T-cell (primary cell): Measurements from ENCODE around the gene STX1B. TPM values are rescaled to one million over a fixed set of nuclear protein-coding genes. Genes with fewer than 3 reads are reported as not detected.
A peak's percentile ranks its signal among the peaks of the same experiment; 100 is the strongest.

Source experiments
- ATAC-seq, 4 experiments: fragments of 200-7000 bp in 3 of 4; fragments of 150-1000 bp in 1 of 4; cut with Tn5 transposase; replicated peaks in 1 of 4; 1 replicate in 3 of 4; 2 replicates in 1 of 4; pipeline ENCODE4 v1.10.0; 2021; ENCODE audit warnings: moderate library complexity in 3 of 4, mild to moderate bottlenecking in 2 of 4, moderate number of reproducible peaks in 1 of 4
- CTCF ChIA-PET, 2 donors: fragments of 300-600 bp; sonication (Branson Sonifier 250); formaldehyde crosslinking; loops; one replicate each; lab custom pipeline; 2022; ENCODE audit warnings: antibody characterized with exemption in 2 of 2; lab: Charles Lee
- POLR2A ChIA-PET, 2 donors: fragments of 300-600 bp; sonication (Branson Sonifier 250); formaldehyde crosslinking; loops; one replicate each; lab custom pipeline; 2022; ENCODE audit warnings: antibody characterized with exemption in 2 of 2; lab: Charles Lee
- DNase-seq, 35 experiments: peaks; one replicate each; pipeline versions ENCODE4 v3.0.0 to v3.0.0-alpha.2; 2013 to 2023
- H3K27ac ChIP-seq: one replicate; pipeline ENCODE4 v1.5.1; 2013; ENCODE audit warnings: low read length
- H3K27me3 ChIP-seq, 2 experiments: replicated peaks in 1 of 2; 1 replicate in 1 of 2; 2 replicates in 1 of 2; pipeline versions ENCODE4 v1.6.1 to v1.7.0; 2013; ENCODE audit warnings: low read length in 1 of 2, mixed read lengths in 1 of 2; ENCODE audit not compliant: control insufficient read depth in 2 of 2, insufficient read depth in 2 of 2; ENCODE audit errors: extremely low read depth in 1 of 2
- H3K36me3 ChIP-seq, 2 donors: 1 replicate in 1 of 2; 2 replicates in 1 of 2; pipeline versions ENCODE4 v1.6.1 to v1.7.0; 2013; ENCODE audit warnings: low read length in 1 of 2; ENCODE audit not compliant: control insufficient read depth in 2 of 2, insufficient read depth in 1 of 2; ENCODE audit errors: extremely low read depth in 1 of 2
- H3K4me1 ChIP-seq, 2 experiments: 1 replicate in 1 of 2; 2 replicates in 1 of 2; pipeline versions ENCODE4 v1.6.1 to v1.7.0; 2013; ENCODE audit warnings: low read length in 2 of 2, mixed read lengths in 1 of 2; ENCODE audit not compliant: insufficient read depth in 2 of 2, control insufficient read depth in 1 of 2; ENCODE audit errors: extremely low read depth in 1 of 2
- H3K4me3 ChIP-seq, 2 donors: 1 replicate in 1 of 2; 2 replicates in 1 of 2; pipeline versions ENCODE4 v1.5.1 to v1.7.0; 2013; ENCODE audit warnings: mild to moderate bottlenecking in 2 of 2, low read length in 1 of 2, moderate library complexity in 1 of 2; ENCODE audit not compliant: control insufficient read depth in 1 of 2; ENCODE audit errors: extremely low read depth in 1 of 2
- H3K9me3 ChIP-seq: 2 replicates; pipeline ENCODE4 v1.7.0; 2013
- H3K27ac Mint-ChIP-seq, 2 donors: one replicate each; pipeline ENCODE4 v1.8.0; 2020 to 2021; ENCODE audit warnings: mild to moderate bottlenecking in 2 of 2, mixed read lengths in 2 of 2
- H3K27me3 Mint-ChIP-seq, 2 donors: one replicate each; pipeline ENCODE4 v1.8.0; 2021 to 2022; ENCODE audit warnings: mixed read lengths in 2 of 2
- H3K36me3 Mint-ChIP-seq: one replicate; pipeline ENCODE4 v1.8.0; 2021; ENCODE audit warnings: mixed read lengths
- H3K4me1 Mint-ChIP-seq, 3 donors: one replicate each; pipeline ENCODE4 v1.8.0; 2020 to 2022; ENCODE audit warnings: mixed read lengths in 3 of 3, mild to moderate bottlenecking in 1 of 3
- H3K4me3 Mint-ChIP-seq, 3 donors: one replicate each; pipeline ENCODE4 v1.8.0; 2020 to 2022; ENCODE audit warnings: mild to moderate bottlenecking in 3 of 3, mixed read lengths in 3 of 3, moderate library complexity in 3 of 3
- H3K9me3 Mint-ChIP-seq, 3 donors: one replicate each; pipeline ENCODE4 v1.8.0; 2020 to 2022; ENCODE audit warnings: mixed read lengths in 3 of 3
- WGBS: methylation state at CpG from one replicate; pipeline ENCODE4 v1.1.5; 2013; ENCODE audit warnings: missing lambda C conversion rate; ENCODE audit not compliant: insufficient coverage; 5-methylcytosine and 5-hydroxymethylcytosine counted together
- total RNA-seq, 35 experiments: library from RNA in 6 of 35; stranded (reverse) in 6 of 35; fragments of 120-200 nt in 1 of 35; gene quantifications; one replicate each; pipeline versions ENCODE4 v1.2.1 to v1.2.4 and lab custom pipeline; 2013 to 2026

The STX1B gene
- total RNA-seq, 5 donors from 2014 or later (not counting 1 experiment from before 2014, with no cell fraction given), result 2.3 to 3.9 (median 3.4) TPM

- ChIA-PET POLR2A (no interaction called here), CTCF (no interaction called here)
- no peaks in the 10 kb centered on the region for H3K36me3 Mint-ChIP-seq
- Histone ChIP-seq H3K4me3 (no peak overlapping the region), H3K36me3 (no peaks in the 10 kb centered on the region), H3K4me1 (peaks cover 0 to 6% of the 10 kb centered on the region in 2 experiments), H3K9me3 (no peaks in the 10 kb centered on the region), H3K27ac (no peak overlapping the region), H3K27me3 (peaks cover 0 to 26% of the 10 kb centered on the region in 2 experiments)
- ATAC-seq (no peak), DNase-seq (no peak)
- peaks cover 5 to 6% (median 6%) of the 10 kb centered on the region in 3 donors for H3K4me1 Mint-ChIP-seq
- H3K9me3 Mint-ChIP-seq, result no peaks in the 10 kb centered on the region
- 77% methylated on average over 12 of the region's 16 CpGs for WGBS
- no peak overlapping the region for H3K4me3 Mint-ChIP-seq
- peaks cover 0 to 10% of the 10 kb centered on the region in 2 donors for H3K27me3 Mint-ChIP-seq
- H3K27ac Mint-ChIP-seq, result no peak overlapping the region
These were observed 4.9 kb downstream of the STX1B start for GRCh38 chr16:31005350-31006085.

GRCh38 chr16:31004658-31005057 lies 5.8 kb downstream of the STX1B start:
- WGBS, result 57% methylated on average over 2 of the region's 2 CpGs
- ChIA-PET CTCF (no interaction called here), POLR2A (no interaction called here)
- Histone ChIP-seq H3K4me1 (peaks cover 0 to under 1% of the 10 kb centered on the region in 2 experiments), H3K4me3 (no peak overlapping the region), H3K9me3 (no peaks in the 10 kb centered on the region), H3K36me3 (no peaks in the 10 kb centered on the region), H3K27ac (no peak overlapping the region), H3K27me3 (peaks cover 0 to 21% of the 10 kb centered on the region in 2 experiments)
- peaks cover 0 to 5% of the 10 kb centered on the region in 2 donors for H3K27me3 Mint-ChIP-seq
- DNase-seq (no peak), ATAC-seq (no peak)
- no peaks in the 10 kb centered on the region for H3K9me3 Mint-ChIP-seq
- H3K27ac Mint-ChIP-seq, result no peak overlapping the region
- no peak overlapping the region for H3K4me3 Mint-ChIP-seq
- no peaks in the 10 kb centered on the region for H3K36me3 Mint-ChIP-seq
- peaks cover under 1 to 1% (median 1%) of the 10 kb centered on the region in 3 donors for H3K4me1 Mint-ChIP-seq

- Mint-ChIP-seq H3K9me3 (no peaks in the 10 kb centered on the region), H3K27ac (no peak overlapping the region), H3K36me3 (no peaks in the 10 kb centered on the region), H3K27me3 (peaks cover 0 to 1% of the 10 kb centered on the region in 2 donors), H3K4me3 (no peak overlapping the region), H3K4me1 (no peaks in the 10 kb centered on the region)
- H3K4me1 ChIP-seq, result no peaks in the 10 kb centered on the region
- CTCF ChIA-PET, result no interaction called here
- POLR2A ChIA-PET, result interaction anchor here in 1 of 2 donors (0.5 kb wide), 1 partner anchor 409 kb away, joined by 4 read pairs; no protein-coding TSS in a partner anchor
- no peak for DNase-seq
- H3K27me3 ChIP-seq, result peaks cover 0 to 14% of the 10 kb centered on the region in 2 experiments
- 80% methylated on average over 2 of the region's 6 CpGs for whole genome bisulfite sequencing
- no peaks in the 10 kb centered on the region for H3K9me3 ChIP-seq
- no peak overlapping the region for H3K27ac ChIP-seq
- no peak overlapping the region for H3K4me3 ChIP-seq
- no peak for ATAC-seq
- H3K36me3 ChIP-seq, result no peaks in the 10 kb centered on the region
These were observed 6.7 kb downstream of the STX1B start for GRCh38 chr16:31003744-31004143.

- H3K27me3 Mint-ChIP-seq, result peaks cover 0 to 1% of the 10 kb centered on the region in 2 donors
- 84% methylated on average over 8 of the region's 9 CpGs for WGBS
- POLR2A ChIA-PET, result interaction anchor here in 1 of 2 donors (0.6 kb wide), 1 partner anchor 22 kb away, joined by 3 read pairs; no protein-coding TSS in a partner anchor
- ATAC-seq (no peak), DNase-seq (no peak)
- H3K4me1 Mint-ChIP-seq, result no peaks in the 10 kb centered on the region
- H3K27ac ChIP-seq, result no peak overlapping the region
- H3K4me1 ChIP-seq, result no peaks in the 10 kb centered on the region
- no peaks in the 10 kb centered on the region for H3K36me3 ChIP-seq
- no peak overlapping the region for H3K27ac Mint-ChIP-seq
- no peaks in the 10 kb centered on the region for H3K9me3 ChIP-seq
- no peaks in the 10 kb centered on the region for H3K36me3 Mint-ChIP-seq
- peaks cover 0 to 14% of the 10 kb centered on the region in 2 experiments for H3K27me3 ChIP-seq
- no peaks in the 10 kb centered on the region for H3K9me3 Mint-ChIP-seq
- no peak overlapping the region for H3K4me3 ChIP-seq
- H3K4me3 Mint-ChIP-seq, result no peak overlapping the region
- CTCF ChIA-PET, result interaction anchor here in 1 of 2 donors (0.8 kb wide), 1 partner anchor 66 kb away, joined by 3 read pairs; no protein-coding TSS in a partner anchor
These were observed 7.5 kb downstream of the STX1B start for GRCh38 chr16:31002862-31003341.

- Mint-ChIP-seq H3K4me3 (no peak overlapping the region), H3K36me3 (no peaks in the 10 kb centered on the region), H3K4me1 (no peaks in the 10 kb centered on the region), H3K9me3 (no peaks in the 10 kb centered on the region), H3K27me3 (peaks cover 0 to 1% of the 10 kb centered on the region in 2 donors), H3K27ac (peak overlapping the region in 1 of 2 donors; percentile 39)
- CTCF ChIA-PET, result interaction anchor here in 1 of 2 donors (0.8 kb wide), 1 partner anchor 67 kb away, joined by 3 read pairs; no protein-coding TSS in a partner anchor
- Histone ChIP-seq H3K4me1 (peaks cover 0 to 5% of the 10 kb centered on the region in 2 experiments), H3K36me3 (no peaks in the 10 kb centered on the region), H3K27ac (no peak overlapping the region), H3K9me3 (no peaks in the 10 kb centered on the region), H3K4me3 (no peak overlapping the region), H3K27me3 (peaks cover 0 to 20% of the 10 kb centered on the region in 2 experiments)
- POLR2A ChIA-PET, result interaction anchor here in 1 of 2 donors (0.6 kb wide), 1 partner anchor 23 kb away, joined by 3 read pairs; no protein-coding TSS in a partner anchor
- no peak for DNase-seq
- ATAC-seq, result no peak
- 84% methylated on average over 10 of the region's 10 CpGs for WGBS
These were observed 8.2 kb downstream of the STX1B start for GRCh38 chr16:31002250-31002700.

DNA sequence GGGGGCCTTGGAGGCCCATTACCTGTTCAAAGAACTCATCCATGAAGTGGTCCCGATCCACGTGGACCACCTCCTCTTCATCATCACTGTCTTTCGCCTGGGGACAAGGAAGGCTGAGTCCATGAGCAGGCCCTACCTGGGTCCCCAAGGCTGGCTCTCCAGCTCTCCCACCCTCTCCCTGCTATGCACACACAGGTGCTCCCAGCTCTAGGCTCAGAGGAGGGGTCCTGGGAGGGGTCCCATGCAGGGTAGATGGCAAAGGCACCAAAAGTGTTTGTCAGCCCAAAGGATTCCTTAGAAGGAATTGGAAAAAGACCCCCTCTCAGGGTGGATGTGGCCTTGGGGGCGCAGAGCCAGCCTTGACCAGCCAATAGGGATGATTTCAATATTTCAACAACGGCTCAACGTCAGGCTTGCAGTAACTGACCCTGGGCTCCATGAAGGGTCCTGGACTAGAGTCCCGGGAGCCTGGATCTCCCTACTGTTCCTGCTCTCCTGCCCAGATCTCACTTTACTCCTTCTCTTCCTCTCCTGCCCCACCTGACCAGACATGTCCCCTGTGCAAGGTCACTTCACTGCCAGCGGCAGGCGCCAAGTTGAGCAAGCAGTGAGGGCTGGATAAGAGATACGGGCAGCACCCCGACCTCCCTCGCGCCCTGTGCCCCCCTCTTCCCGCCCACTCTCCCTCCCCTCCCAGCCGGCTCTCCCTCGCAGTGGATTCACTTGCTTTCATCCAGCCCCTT lies 8.8 kb downstream of the STX1B start:
- Mint-ChIP-seq H3K9me3 (no peaks in the 10 kb centered on the region), H3K4me3 (no peak overlapping the region), H3K27me3 (peaks cover 0 to 1% of the 10 kb centered on the region in 2 donors), H3K4me1 (peaks cover 0 to 3% (median 3%) of the 10 kb centered on the region in 3 donors), H3K27ac (no peak overlapping the region), H3K36me3 (no peaks in the 10 kb centered on the region)
- Histone ChIP-seq H3K27me3 (peaks cover 0 to 20% of the 10 kb centered on the region in 2 experiments), H3K4me3 (no peak overlapping the region), H3K9me3 (no peaks in the 10 kb centered on the region), H3K27ac (no peak overlapping the region), H3K4me1 (peaks cover 2 to 10% of the 10 kb centered on the region in 2 experiments), H3K36me3 (no peaks in the 10 kb centered on the region)
- POLR2A ChIA-PET, result no interaction called here
- DNase-seq (no peak), ATAC-seq (no peak)
- 89% methylated on average over 15 of the region's 16 CpGs for WGBS
- CTCF ChIA-PET, result interaction anchor here in 1 of 2 donors (0.8 kb wide), 1 partner anchor 67 kb away, joined by 3 read pairs; no protein-coding TSS in a partner anchor
